Stomach (tissue), 9 donors: ENCODE measurements around the gene DRICH1. TPM values are rescaled to one million over a fixed set of nuclear protein-coding genes. Genes with fewer than 3 reads are reported as not detected.
A peak's percentile ranks its signal among the peaks of the same experiment; 100 is the strongest.
"Not testable (repeated sequence)": the region's sequence is repeated elsewhere in the genome, so short reads cannot be mapped to it uniquely, and the experiment has no call there.

Source experiments
- DNase-seq, 2 donors: peaks; one replicate each; pipeline versions ENCODE4 v3.0.0 to v3.0.0-alpha.2; 2013 to 2019
- H3K27ac ChIP-seq, 5 donors: fragments of 200-600 bp in 4 of 5; sonication (generic) in 4 of 5; one replicate each; pipeline ENCODE4 v1.5.1; 2013 to 2019; ENCODE audit warnings: mild to moderate bottlenecking in 1 of 5, moderate library complexity in 1 of 5
- H3K27me3 ChIP-seq, 3 donors: fragments of 200-600 bp; sonication (generic); one replicate each; pipeline ENCODE4 v1.5.1; 2017 to 2019; ENCODE audit warnings: mixed run types in 1 of 3
- H3K36me3 ChIP-seq, 4 donors: fragments of 200-600 bp; sonication (generic); 1 replicate in 3 of 4; 2 replicates in 1 of 4; pipeline ENCODE4 v1.5.1; 2016 to 2019
- H3K4me1 ChIP-seq, 4 donors: fragments of 200-600 bp; sonication (generic); one replicate each; pipeline ENCODE4 v1.5.1; 2016 to 2019
- H3K4me3 ChIP-seq, 4 donors: fragments of 200-600 bp; sonication (generic) in 3 of 4; one replicate each; pipeline ENCODE4 v1.5.1; 2016 to 2019; ENCODE audit warnings: mild to moderate bottlenecking in 1 of 4
- H3K9me3 ChIP-seq, 4 donors: fragments of 200-600 bp; sonication (generic); one replicate each; pipeline ENCODE4 v1.5.1; 2016 to 2019
- CTCF ChIP-seq, 7 experiments: fragments of 450-650 bp in 4 of 7; fragments of 200-600 bp in 3 of 7; sonication (generic) in 3 of 7; IDR thresholded peaks; one replicate each; pipeline ENCODE4 v1.5.1; 2016 to 2019; ENCODE audit warnings: antibody characterized with exemption in 7 of 7, control low read depth in 2 of 7, mild to moderate bottlenecking in 1 of 7
- EP300 ChIP-seq: sonication (generic); formaldehyde crosslinking; IDR thresholded peaks from one replicate; pipeline ENCODE4 v1.6.1; 2017; ENCODE audit warnings: antibody characterized with exemption
- POLR2A ChIP-seq, 4 donors: fragments of 450-650 bp; IDR thresholded peaks; one replicate each; pipeline ENCODE4 v1.6.1; 2016; ENCODE audit warnings: antibody characterized with exemption in 4 of 4, control low read depth in 2 of 4, mild to moderate bottlenecking in 1 of 4, moderate library complexity in 1 of 4
- POLR2AphosphoS5 ChIP-seq, 3 donors: sonication (generic); formaldehyde crosslinking; IDR thresholded peaks; one replicate each; pipeline ENCODE4 v1.6.1; 2016; ENCODE audit warnings: antibody characterized with exemption in 3 of 3
- WGBS, 5 donors: extraction: QIAGEN DNeasy Blood & Tissue Kit in 3 of 5; methylation state at CpG; one replicate each; pipeline versions ENCODE4 v1.1.5 to v1.1.7; 2013 to 2018; 5-methylcytosine and 5-hydroxymethylcytosine counted together
- intact Hi-C: fragments of 100-400 bp; cut with DNase I; formaldehyde crosslinking; loops from one replicate; pipeline ENCODE4 v1.15.1; 2023; ENCODE audit warnings: low total_unique reads
- polyA plus RNA-seq, 3 donors: library from polyadenylated mRNA; stranded (reverse); fragments of 200-250 nt; gene quantifications; one replicate each; pipeline ENCODE4 v1.2.3, GENCODE V29; 2013
- total RNA-seq, 5 donors: library from RNA; depleted of rRNA; stranded (reverse); fragments of >200 nt; gene quantifications; one replicate each; pipeline versions ENCODE4 v1.1.0 to v1.2.3, GENCODE V29; 2014 to 2016
- donor health status: healthy with polysubstance abuse.
- donor health status: Bipolar disorder and iron deficiency.
- donor health status: healthy.

DRICH1 gene
- total and polyA plus RNA-seq, 8 donors, result 0.28 to 49.0 (median 0.93) TPM; not detected in 4

- Histone ChIP-seq H3K27me3 (no peaks in the 10 kb centered on the region), H3K4me1 (no peaks in the 10 kb centered on the region), H3K9me3 (peaks cover 0 to 5% (median 0%) of the 10 kb centered on the region in 4 donors), H3K36me3 (peaks cover 0 to 37% (median 0%) of the 10 kb centered on the region in 4 donors), H3K27ac (no peak overlapping the region), H3K4me3 (no peak overlapping the region)
- no peak for TF ChIP-seq CTCF (IDR thresholded peaks at IDR 0.05)
- no peak for TF ChIP-seq POLR2AphosphoS5 (IDR thresholded peaks at IDR 0.05)
- no peak for TF ChIP-seq EP300
- no peak for TF ChIP-seq POLR2A (IDR thresholded peaks at IDR 0.05)
- no peak for DNase-seq
- 77 to 94% (median 92%) methylated on average over 2 of the region's 2 CpGs for WGBS, 5 donors
- intact Hi-C loops, result no loop called here
Observed at GRCh38 chr22:23626286-23626975, 5.7 kb downstream of the DRICH1 start.

- TF ChIP-seq POLR2AphosphoS5 (IDR thresholded peaks at IDR 0.05), result no peak
- no peak for TF ChIP-seq EP300
- TF ChIP-seq POLR2A (IDR thresholded peaks at IDR 0.05), result no peak
- no peak for TF ChIP-seq CTCF (IDR thresholded peaks at IDR 0.05)
- H3K36me3 ChIP-seq, result peaks cover 0 to 32% (median 0%) of the 10 kb centered on the region in 4 donors
- intact Hi-C loops, result no loop called here
- no peaks in the 10 kb centered on the region for H3K4me1 ChIP-seq
- 56 to 87% (median 74%) methylated on average over 2 of the region's 2 CpGs for WGBS, 5 donors
- DNase-seq, result no peak
- no peaks in the 10 kb centered on the region for H3K27me3 ChIP-seq
- peaks cover 0 to 5% (median 0%) of the 10 kb centered on the region in 4 donors for H3K9me3 ChIP-seq
- no peak overlapping the region for H3K4me3 ChIP-seq
- H3K27ac ChIP-seq, result no peak overlapping the region
Observed at GRCh38 chr22:23622634-23623033, 9.5 kb downstream of the DRICH1 start.

GRCh38 chr22:23621916-23622315 lies 10.2 kb downstream of the DRICH1 start:
- 77 to 90% (median 85%) methylated on average over 2 of the region's 2 CpGs for WGBS, 5 donors
- peaks cover 0 to 39% (median 0%) of the 10 kb centered on the region in 4 donors for H3K36me3 ChIP-seq
- DNase-seq, H3K4me1 ChIP-seq, H3K27ac ChIP-seq, H3K27me3 ChIP-seq, intact Hi-C loops, H3K4me3 ChIP-seq, H3K9me3 ChIP-seq: not testable (repeated sequence)

- Histone ChIP-seq H3K9me3 (peaks cover 0 to 5% (median 0%) of the 10 kb centered on the region in 4 donors), H3K27ac (no peak overlapping the region), H3K4me3 (no peak overlapping the region), H3K36me3 (peaks cover 0 to 42% (median 0%) of the 10 kb centered on the region in 4 donors), H3K4me1 (no peaks in the 10 kb centered on the region), H3K27me3 (no peaks in the 10 kb centered on the region)
- intact Hi-C loops, result no loop called here
- peak in 1 of 2 donors; percentile 34 for DNase-seq
- WGBS, 5 donors, result 75 to 89% (median 83%) methylated on average over 9 of the region's 9 CpGs
- TF ChIP-seq POLR2A (IDR thresholded peaks at IDR 0.05) (no peak), POLR2AphosphoS5 (IDR thresholded peaks at IDR 0.05) (no peak), CTCF (IDR thresholded peaks at IDR 0.05) (no peak), EP300 (no peak)
Observed at GRCh38 chr22:23621082-23621780, 10.9 kb downstream of the DRICH1 start.
